Measurements from ENCODE around the gene GPR17.

Gene GPR17

GRCh38 chr2:127622561-127623387 is 23.2 kb upstream of the GPR17 start:
- TF ChIP-seq POLR2A (IDR thresholded peaks at IDR 0.05; ENCODE audit: low read depth, low read length): no peak
- FAIRE-seq: no peak
- no peak for DNase-seq (ENCODE audit: insufficient read length, low spot score)

GRCh38 chr2:127623388-127624319 is 22.3 kb upstream of the GPR17 start:
- no peak for FAIRE-seq
- peak; percentile 62 for DNase-seq (ENCODE audit: insufficient read length, low spot score)
- no peak for TF ChIP-seq POLR2A (IDR thresholded peaks at IDR 0.05; ENCODE audit: low read depth, low read length)

GRCh38 chr2:127624320-127624755 is 21.6 kb upstream of the GPR17 start:
- no peak for FAIRE-seq
- TF ChIP-seq POLR2A (IDR thresholded peaks at IDR 0.05; ENCODE audit: low read depth, low read length): no peak
- no peak for DNase-seq (ENCODE audit: insufficient read length, low spot score)

GRCh38 chr2:127624756-127625571 is 21.0 kb upstream of the GPR17 start:
- DNase-seq (ENCODE audit: insufficient read length, low spot score): no peak
- no peak for TF ChIP-seq POLR2A (IDR thresholded peaks at IDR 0.05; ENCODE audit: low read depth, low read length)
- FAIRE-seq: no peak

- DNase-seq (ENCODE audit: insufficient read length, low spot score) (no peak), FAIRE-seq (no peak)
- no peak for TF ChIP-seq POLR2A (IDR thresholded peaks at IDR 0.05; ENCODE audit: low read depth, low read length)
Measured at GRCh38 chr2:127625572-127625951, 20.4 kb upstream of the GPR17 start.

GRCh38 chr2:127626175-127626574 is 19.8 kb upstream of the GPR17 start:
- DNase-seq (ENCODE audit: insufficient read length, low spot score) (no peak), FAIRE-seq (no peak)
- no peak for TF ChIP-seq POLR2A (IDR thresholded peaks at IDR 0.05; ENCODE audit: low read depth, low read length)

GRCh38 chr2:127626917-127627739 is 18.8 kb upstream of the GPR17 start:
- DNase-seq (ENCODE audit: insufficient read length, low spot score) (no peak), FAIRE-seq (no peak)
- no peak for TF ChIP-seq POLR2A (IDR thresholded peaks at IDR 0.05; ENCODE audit: low read depth, low read length)

GRCh38 chr2:127627740-127628571 is 18.0 kb upstream of the GPR17 start:
- FAIRE-seq: no peak
- DNase-seq (ENCODE audit: insufficient read length, low spot score): no peak
- no peak for TF ChIP-seq POLR2A (IDR thresholded peaks at IDR 0.05; ENCODE audit: low read depth, low read length)

- no peak for TF ChIP-seq POLR2A (IDR thresholded peaks at IDR 0.05; ENCODE audit: low read depth, low read length)
- DNase-seq (ENCODE audit: insufficient read length, low spot score) (no peak), FAIRE-seq (no peak)
Measured at GRCh38 chr2:127628767-127629614, 17.0 kb upstream of the GPR17 start.

GRCh38 chr2:127629637-127630036 is 16.3 kb upstream of the GPR17 start:
- TF ChIP-seq POLR2A (IDR thresholded peaks at IDR 0.05; ENCODE audit: low read depth, low read length): no peak
- DNase-seq (ENCODE audit: insufficient read length, low spot score) (no peak), FAIRE-seq (no peak)

GRCh38 chr2:127630096-127630863 is 15.7 kb upstream of the GPR17 start:
- DNase-seq (ENCODE audit: insufficient read length, low spot score) (no peak), FAIRE-seq (no peak)
- TF ChIP-seq POLR2A (IDR thresholded peaks at IDR 0.05; ENCODE audit: low read depth, low read length): no peak

All from H54 (cell line).